ENCODE results near the gene RCAN2.

DNA sequence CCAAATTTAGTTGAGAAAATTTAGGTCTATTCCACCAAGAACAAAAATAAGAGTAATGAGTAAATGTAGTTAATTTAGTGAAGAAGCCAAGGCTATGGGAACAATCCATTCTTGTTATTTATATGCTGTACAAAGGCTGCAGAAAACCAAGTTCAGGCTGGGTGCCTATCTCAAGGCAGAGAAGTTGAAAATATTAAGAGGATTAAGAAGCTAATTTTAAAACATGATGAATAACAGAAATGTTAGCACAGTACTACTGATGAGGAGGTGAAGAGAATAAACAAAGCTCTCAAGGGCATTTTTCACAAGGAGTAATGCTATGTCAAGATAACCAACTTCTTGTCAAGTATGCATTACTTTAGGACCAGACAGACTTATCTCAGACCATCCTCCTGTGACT, 68.6 kb downstream of the RCAN2 start:
- TF ChIP-seq, protein P1, sequence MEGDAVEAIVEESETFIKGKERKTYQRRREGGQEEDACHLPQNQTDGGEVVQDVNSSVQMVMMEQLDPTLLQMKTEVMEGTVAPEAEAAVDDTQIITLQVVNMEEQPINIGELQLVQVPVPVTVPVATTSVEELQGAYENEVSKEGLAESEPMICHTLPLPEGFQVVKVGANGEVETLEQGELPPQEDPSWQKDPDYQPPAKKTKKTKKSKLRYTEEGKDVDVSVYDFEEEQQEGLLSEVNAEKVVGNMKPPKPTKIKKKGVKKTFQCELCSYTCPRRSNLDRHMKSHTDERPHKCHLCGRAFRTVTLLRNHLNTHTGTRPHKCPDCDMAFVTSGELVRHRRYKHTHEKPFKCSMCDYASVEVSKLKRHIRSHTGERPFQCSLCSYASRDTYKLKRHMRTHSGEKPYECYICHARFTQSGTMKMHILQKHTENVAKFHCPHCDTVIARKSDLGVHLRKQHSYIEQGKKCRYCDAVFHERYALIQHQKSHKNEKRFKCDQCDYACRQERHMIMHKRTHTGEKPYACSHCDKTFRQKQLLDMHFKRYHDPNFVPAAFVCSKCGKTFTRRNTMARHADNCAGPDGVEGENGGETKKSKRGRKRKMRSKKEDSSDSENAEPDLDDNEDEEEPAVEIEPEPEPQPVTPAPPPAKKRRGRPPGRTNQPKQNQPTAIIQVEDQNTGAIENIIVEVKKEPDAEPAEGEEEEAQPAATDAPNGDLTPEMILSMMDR (IDR thresholded peaks at IDR 0.05) = no peak
- no peak for TF ChIP-seq POLR2AphosphoS5 (IDR thresholded peaks at IDR 0.05)
- no peak for TF ChIP-seq POLR2A (IDR thresholded peaks at IDR 0.05)
- TF ChIP-seq EP300 (IDR thresholded peaks at IDR 0.05) = no peak

Measured in gastroesophageal sphincter (tissue), 3 donors.